ENCODE results near the gene KCNJ10.

- TF ChIP-seq, protein P1, sequence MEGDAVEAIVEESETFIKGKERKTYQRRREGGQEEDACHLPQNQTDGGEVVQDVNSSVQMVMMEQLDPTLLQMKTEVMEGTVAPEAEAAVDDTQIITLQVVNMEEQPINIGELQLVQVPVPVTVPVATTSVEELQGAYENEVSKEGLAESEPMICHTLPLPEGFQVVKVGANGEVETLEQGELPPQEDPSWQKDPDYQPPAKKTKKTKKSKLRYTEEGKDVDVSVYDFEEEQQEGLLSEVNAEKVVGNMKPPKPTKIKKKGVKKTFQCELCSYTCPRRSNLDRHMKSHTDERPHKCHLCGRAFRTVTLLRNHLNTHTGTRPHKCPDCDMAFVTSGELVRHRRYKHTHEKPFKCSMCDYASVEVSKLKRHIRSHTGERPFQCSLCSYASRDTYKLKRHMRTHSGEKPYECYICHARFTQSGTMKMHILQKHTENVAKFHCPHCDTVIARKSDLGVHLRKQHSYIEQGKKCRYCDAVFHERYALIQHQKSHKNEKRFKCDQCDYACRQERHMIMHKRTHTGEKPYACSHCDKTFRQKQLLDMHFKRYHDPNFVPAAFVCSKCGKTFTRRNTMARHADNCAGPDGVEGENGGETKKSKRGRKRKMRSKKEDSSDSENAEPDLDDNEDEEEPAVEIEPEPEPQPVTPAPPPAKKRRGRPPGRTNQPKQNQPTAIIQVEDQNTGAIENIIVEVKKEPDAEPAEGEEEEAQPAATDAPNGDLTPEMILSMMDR (IDR thresholded peaks at IDR 0.05) = no peak
- TF ChIP-seq POLR2A (IDR thresholded peaks at IDR 0.05) = no peak
These were observed 22.6 kb upstream of the KCNJ10 start for GRCh38 chr1:160092366-160093068.
